GM19023 (cell line): ENCODE results near the gene EFCAB11.

Source experiments
- ATAC-seq: cut with Tn5 transposase; IDR thresholded peaks from one replicate; pipeline ENCODE4 v1.9.1; 2021; ENCODE audit warnings: mild to moderate bottlenecking, moderate library complexity; ENCODE audit not compliant: unreplicated experiment

Gene EFCAB11

DNA sequence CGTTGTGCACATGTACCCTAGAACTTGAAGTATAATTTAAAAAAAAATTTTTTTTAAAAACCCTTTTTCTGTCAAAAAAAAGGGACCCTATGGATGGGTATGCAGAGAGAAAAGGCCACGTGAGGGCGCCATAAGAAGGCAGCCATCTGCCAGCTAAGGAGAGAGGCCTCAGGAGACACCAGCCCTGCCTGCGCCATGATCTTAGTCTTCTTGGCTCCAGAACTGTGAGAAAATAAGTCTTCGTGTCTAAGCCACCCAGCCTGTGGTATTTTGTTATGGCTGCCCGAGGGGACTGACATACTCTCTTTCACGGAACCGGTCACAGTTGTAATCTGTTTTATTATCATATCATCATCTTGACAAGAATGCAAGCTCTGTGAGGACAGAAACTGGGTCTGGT, 174.8 kb downstream of the EFCAB11 start:
- no peak for ATAC-seq

DNA sequence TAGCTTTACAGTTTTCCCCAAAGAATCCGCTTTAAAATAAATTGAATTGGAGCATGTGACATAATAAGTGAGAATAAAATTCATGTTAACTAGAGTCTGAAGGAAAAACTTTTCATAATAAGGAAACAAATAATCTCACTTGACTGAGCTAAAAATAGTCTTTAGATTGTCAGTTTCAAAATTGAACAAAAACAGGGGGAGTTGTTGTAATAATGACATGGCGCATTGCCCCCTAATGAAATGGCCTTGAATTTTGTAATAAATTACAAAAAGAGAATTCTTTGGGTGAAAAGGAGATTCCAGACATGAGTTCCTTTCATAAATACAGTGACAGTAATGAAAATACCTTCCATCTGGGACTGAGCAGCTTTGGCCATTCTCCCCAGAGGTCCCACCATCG, 178.6 kb downstream of the EFCAB11 start:
- ATAC-seq = no peak

DNA sequence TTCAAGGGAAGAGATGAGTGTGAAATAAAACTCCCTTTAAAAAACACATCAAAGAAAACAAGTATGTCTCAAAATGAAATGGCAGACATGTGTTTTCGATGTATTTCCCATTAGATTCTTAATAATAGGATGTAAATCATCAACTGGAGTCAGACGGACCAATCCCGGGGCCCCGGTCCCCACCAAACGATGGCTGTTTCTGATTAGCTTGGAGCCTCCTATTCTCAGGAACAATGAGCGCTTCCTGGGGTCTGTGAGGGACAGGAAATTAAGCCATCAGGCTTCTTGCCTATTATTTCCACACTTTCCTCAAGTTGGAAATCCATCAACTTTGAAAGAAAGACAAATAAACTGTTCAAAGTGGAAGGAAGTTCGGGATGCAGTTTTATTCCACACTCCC, 179.4 kb downstream of the EFCAB11 start:
- no peak for ATAC-seq

DNA sequence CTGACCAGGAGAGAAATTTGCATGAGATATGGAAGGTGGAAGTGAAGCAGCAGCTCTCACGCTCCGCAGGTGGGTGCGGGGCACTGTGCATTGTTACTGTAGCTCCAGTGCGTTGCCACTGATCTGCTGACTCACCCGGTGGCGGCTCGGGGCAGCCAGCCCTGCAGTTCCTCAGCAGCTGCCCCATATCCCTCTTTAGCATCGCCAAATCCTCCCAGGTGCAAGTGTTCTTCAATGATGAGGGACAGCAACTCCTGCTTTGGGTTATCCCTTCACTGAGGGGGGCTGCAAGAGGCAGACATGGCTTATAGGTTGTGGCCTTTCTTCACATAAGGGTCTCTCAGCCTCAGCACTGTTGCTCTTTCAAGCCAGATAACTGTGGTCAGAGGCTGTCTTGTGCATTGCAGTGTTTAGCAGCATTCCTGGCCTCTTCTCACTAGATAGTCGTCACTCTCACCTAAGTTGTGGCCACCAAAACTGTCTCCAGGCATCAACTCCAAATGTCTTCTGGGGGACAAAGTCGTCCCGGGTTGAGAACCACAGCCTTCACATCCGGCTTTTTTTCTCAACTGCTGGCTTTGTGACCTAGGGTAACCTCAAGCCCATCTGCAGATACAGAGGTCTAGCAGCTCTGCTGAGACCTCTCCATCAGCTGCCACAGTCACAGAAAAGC, 180.8 kb downstream of the EFCAB11 start:
- peak; percentile 87 for ATAC-seq

DNA sequence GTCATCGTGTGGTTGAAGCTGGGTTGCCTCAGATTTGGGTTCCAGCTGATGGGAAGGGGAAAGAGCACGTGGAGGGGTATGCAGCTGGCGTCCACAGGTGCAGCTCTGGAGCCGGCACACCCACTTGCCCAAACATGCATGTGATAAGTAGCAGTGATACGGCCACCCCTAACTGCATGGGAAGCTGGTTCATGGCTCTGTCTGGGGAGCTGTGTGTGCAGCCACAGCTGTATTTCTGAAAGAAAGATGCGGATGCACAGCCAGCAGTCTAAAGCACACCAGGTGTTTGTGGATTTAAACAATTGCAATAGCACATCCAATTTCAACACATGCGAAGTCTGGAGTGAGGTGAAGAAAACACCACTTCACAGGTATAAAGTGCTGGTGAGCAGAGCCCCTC, 181.4 kb downstream of the EFCAB11 start:
- ATAC-seq = peak; percentile 40

- no peak for ATAC-seq
Measured at GRCh38 chr14:89771251-89771650, 183.3 kb downstream of the EFCAB11 start.

GRCh38 chr14:89767861-89768268, 186.7 kb downstream of the EFCAB11 start:
- peak; percentile 67 for ATAC-seq

- ATAC-seq = no peak
Measured at GRCh38 chr14:89767131-89767530, 187.4 kb downstream of the EFCAB11 start.

DNA sequence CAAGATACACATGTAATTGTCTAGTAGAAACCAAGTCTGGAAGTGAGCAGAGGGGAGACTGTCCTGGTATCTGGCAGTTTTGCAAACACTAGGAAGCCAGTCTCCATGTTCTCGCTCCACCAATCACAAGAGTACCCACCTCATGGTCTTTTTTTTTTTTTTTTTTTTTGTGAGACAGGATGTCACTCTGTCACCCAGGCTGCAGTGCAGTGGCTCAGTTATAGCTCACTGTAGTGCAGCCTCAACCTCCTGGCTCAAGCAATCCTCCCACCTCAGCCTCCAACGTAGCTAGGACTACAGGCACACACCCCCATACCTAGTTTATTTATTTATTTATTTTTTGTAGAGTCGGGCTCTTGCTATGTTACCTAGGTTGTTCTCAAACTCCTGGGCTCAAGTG, 189.2 kb downstream of the EFCAB11 start:
- no peak for ATAC-seq

- no peak for ATAC-seq
Measured at GRCh38 chr14:89760086-89760485, 194.4 kb downstream of the EFCAB11 start.

GRCh38 chr14:89757313-89757939, 197.1 kb downstream of the EFCAB11 start:
- no peak for ATAC-seq

DNA sequence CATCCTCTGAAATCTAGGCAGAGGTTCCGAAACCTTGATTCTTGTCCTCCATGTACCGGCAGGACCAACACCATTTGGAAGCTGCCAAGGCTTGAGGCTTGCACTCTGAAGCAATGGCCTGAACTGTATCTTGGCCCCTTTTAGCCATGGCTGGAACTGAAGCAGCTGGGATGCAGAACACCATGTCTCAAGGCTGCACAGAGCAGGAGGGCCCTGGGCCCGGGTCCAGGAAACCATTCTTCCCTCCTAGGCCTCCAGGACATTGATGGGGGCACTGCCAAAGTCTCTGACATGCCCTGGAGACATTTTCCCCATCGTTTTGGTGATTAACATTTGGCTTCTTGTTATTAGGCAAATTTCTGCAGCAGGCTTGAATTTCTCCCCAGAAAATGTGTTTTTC, 198.7 kb downstream of the EFCAB11 start:
- no peak for ATAC-seq

DNA sequence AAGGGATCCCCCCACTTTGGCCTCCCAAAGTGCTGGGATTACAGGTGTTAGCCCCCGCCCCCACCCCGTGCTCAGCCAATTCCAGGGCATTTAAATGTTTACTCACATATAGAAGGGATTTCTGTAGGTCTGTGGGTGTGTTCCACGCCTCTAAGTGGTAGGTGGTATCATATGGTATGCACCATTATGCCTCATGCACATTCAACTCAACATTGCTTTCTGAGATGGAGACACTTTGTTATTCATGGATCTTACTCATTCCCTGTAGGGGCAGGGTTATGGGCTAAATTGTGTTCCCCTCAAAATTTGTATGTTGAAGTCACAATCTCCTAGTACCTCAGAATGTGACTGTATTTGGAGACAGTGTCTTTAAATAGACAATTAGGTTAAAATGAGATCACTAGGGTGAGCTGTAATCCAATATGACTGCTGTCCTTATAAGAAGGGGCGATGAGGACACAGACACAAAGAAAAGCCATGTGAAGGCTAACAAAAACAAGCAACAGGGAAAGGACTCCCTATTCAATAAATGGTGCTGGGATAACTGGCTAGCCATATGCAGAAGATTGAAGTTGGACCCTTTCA, 200.6 kb downstream of the EFCAB11 start:
- ATAC-seq = no peak

DNA sequence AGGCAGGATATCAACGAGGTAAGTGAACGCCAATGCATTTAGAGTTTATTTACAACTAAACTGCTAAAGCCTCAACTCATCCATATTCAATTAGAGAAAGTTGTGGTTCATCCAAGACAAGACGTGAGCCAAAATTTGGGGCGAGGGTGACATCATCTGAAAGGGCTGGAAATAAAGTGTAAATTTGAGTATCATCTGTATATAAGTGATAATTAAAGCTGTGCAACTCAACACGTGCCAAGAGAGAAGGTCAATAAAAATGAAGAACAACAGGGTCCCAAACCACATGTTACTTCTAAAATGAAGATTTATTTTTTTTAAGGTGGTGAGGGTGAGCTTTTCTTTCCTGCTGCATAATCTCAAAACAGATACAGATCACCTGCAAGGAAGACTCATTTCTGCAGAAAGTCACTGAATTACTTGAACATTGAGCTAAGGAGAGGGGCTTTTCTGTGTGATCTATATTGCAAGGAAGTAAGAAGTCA, 203.6 kb downstream of the EFCAB11 start:
- no peak for ATAC-seq

DNA sequence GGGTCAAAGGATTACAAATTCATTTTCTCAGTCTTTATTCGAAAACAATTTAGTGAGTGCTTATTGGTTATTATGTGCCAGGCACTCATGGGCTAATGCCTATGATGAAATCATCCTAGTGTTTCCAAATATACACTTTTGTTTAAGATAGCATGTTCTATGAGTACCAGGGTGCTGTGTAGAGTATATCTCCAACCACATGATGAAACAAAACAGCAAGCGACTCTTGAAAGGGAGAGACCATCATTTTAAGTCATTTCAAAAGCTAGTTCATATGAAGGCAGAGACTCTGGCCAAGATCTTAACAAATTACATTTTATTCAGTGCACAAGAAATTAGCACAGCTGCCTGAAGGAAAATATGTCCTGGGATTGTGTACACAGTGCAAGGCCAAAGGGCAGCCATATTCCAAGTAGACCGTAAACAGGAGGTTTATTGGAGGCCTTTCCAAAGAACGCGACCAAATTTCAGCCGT, 204.2 kb downstream of the EFCAB11 start:
- ATAC-seq = no peak

- no peak for ATAC-seq
Measured at GRCh38 chr14:89748004-89748403, 206.5 kb downstream of the EFCAB11 start.

GRCh38 chr14:89747126-89747525, 207.4 kb downstream of the EFCAB11 start:
- ATAC-seq = no peak

DNA sequence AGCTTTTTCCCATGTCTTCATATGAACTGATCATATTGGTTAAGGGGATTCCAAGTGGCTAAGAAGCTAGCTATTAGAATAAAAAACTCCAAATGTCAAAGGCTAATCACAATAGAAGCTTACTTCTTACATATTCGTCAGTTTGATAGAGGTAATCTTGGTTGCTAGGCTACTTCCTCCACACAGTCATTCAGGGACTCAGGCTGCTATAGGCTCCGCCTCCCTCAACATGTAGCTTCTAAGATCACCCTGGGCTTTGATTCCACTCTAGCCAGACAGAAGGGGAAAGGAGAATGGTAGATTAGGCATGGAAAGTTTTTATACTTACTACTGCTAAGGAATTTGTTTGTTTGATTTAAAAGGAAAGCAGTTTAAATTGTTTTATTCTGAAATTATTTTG, 207.9 kb downstream of the EFCAB11 start:
- no peak for ATAC-seq

- ATAC-seq = no peak
Measured at GRCh38 chr14:89746135-89746534, 208.4 kb downstream of the EFCAB11 start.
